GM04504 (cell line): ENCODE results near the gene CSNK1D.

Experiments
- DNase-seq: peaks from one replicate; pipeline ENCODE4 v3.0.0-alpha.2; 2012; ENCODE audit warnings: low read depth

Gene CSNK1D

DNA sequence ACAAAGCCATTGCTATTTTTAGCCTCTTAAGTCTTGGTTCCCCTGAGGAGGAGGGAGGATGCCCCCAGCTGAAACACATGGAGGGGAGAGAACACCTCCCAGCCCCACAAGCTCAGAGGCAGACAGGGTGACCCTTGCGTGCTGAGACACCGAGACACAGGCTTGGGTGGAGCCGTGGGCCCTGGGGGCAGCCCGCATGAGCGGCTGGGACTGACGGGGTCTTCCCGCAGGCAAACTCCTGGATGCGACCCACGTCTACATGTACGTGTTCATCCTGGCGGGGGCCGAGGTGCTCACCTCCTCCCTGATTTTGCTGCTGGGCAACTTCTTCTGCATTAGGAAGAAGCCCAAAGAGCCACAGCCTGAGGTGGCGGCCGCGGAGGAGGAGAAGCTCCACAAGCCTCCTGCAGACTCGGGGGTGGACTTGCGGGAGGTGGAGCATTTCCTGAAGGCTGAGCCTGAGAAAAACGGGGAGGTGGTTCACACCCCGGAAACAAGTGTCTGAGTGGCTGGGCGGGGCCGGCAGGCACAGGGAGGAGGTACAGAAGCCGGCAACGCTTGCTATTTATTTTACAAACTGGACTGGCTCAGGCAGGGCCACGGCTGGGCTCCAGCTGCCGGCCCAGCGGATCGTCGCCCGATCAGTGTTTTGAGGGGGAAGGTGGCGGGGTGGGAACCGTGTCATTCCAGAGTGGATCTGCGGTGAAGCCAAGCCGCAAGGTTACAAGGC is 34.9 kb downstream of the CSNK1D start:
- no peak for DNase-seq

DNA sequence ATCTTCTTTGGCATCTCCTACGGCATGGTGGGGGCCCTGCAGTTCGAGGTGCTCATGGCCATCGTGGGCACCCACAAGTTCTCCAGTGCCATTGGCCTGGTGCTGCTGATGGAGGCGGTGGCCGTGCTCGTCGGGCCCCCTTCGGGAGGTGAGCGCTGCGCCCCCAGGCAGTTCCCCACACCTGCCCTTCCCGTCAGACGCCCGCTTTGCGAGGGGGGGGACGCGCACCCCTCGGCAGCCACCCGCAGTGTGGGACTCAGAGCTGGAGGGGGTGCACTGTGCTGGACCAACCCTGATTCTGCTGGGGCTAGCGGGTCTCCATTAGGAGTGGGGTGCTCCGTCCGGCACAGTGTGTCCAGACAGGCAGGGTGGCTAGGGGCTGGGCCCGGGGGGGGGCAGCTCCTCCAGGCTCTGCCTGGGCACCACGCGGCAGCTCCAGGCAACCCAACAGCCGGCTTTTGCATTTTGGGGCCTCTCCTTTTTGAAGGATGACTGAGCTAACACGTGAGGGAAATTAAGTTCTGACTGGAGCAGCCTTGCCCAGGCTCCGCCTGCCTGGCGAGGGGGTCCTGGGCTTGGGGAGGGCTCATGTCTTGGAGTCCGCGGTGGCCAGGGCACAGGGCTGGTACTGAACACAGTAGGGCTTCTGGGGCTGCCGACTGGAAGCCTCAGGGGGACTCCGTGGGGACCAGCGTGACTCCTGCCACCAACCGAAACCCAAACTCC is 35.6 kb downstream of the CSNK1D start:
- DNase-seq, result no peak

DNA sequence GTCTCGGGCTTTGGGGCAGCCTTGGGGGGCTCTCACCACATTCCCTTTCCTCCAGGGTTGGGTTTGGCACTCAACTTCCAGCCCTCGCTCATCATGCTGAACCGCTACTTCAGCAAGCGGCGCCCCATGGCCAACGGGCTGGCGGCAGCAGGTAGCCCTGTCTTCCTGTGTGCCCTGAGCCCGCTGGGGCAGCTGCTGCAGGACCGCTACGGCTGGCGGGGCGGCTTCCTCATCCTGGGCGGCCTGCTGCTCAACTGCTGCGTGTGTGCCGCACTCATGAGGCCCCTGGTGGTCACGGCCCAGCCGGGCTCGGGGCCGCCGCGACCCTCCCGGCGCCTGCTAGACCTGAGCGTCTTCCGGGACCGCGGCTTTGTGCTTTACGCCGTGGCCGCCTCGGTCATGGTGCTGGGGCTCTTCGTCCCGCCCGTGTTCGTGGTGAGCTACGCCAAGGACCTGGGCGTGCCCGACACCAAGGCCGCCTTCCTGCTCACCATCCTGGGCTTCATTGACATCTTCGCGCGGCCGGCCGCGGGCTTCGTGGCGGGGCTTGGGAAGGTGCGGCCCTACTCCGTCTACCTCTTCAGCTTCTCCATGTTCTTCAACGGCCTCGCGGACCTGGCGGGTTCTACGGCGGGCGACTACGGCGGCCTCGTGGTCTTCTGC is 36.3 kb downstream of the CSNK1D start:
- DNase-seq, result no peak

DNA sequence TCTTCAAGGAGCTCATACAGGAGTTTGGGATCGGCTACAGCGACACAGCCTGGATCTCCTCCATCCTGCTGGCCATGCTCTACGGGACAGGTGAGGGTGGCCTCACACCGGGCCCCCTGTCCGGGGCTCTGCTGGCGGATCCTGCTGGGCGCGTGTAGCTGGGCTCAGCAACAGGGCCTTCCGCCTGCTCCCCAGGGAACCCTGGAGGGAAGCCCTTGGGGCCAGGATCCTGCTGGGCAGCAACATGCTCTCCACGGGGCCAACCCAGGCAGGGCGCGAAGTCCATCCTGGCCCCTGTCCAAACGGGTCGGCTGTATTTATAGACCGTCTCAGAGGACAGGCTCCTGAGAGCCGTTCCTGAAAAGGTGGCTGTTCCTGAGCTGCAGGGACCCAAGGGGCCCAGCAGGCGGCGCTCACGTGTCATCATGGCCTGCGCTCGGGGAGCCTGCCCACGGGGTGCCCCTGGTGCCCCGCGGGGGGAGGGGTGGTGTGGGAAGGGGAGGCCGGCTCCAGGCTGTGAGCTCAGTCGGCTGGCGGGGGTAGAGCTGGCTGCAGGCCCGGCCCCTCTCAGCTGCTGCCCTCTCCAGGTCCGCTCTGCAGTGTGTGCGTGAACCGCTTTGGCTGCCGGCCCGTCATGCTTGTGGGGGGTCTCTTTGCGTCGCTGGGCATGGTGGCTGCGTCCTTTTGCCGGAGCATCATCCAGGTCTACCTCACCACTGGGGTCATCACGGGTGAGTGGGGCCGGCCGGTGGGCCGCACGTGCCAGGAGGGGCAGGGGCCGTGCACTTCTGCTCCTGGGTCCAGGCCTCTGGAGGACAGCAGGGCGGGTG is 37.1 kb downstream of the CSNK1D start:
- no peak for DNase-seq

DNA sequence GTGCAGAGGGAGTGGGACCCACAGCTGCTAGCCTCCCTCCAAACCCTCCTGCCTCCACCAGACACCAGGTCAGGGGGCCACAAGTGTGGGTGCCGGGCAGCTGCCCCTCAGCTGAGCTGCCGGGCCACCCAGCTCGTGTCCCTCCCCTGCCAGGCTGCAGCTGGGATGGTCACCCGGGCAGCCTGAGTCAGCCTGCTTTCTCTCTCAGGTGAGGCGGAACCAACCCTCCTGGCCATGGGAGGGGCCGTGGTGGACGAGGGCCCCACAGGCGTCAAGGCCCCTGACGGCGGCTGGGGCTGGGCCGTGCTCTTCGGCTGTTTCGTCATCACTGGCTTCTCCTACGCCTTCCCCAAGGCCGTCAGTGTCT is 37.7 kb downstream of the CSNK1D start:
- DNase-seq, result no peak

DNA sequence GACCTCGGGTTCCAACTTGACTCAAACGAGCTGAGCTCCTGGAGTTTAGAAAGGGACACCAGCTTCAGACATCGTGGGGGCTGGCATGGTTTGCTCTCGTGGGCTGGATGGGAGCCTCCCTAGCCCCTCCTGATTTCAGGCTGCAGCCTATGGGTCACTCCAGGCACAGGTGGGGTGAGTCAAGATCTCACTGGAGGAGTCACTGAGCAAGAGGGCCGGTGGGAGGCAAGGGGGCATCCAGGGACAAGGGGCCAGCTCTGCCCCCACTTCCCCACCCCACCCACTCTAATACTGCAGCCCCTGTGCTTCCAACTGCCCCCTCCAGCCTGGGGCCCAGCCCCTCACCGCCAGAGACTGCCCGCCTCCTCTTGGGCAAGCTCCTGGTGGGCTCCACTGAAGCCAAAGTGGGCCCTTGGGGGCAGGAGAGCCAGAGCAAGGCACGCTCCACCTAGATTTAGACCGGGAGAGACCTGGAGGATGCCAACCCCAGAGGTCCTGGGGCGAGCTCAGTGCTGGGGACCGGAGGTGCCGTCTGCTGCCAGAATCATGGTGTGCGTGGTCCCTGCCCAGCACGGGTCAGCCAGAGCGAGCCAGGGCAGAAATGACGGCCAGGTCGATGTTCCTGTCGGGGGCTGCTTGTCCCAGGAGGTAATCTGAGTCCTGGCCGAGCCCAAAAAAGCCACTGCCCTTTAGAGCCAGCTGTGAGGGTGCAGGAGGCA is 38.3 kb downstream of the CSNK1D start:
- no peak for DNase-seq

DNA sequence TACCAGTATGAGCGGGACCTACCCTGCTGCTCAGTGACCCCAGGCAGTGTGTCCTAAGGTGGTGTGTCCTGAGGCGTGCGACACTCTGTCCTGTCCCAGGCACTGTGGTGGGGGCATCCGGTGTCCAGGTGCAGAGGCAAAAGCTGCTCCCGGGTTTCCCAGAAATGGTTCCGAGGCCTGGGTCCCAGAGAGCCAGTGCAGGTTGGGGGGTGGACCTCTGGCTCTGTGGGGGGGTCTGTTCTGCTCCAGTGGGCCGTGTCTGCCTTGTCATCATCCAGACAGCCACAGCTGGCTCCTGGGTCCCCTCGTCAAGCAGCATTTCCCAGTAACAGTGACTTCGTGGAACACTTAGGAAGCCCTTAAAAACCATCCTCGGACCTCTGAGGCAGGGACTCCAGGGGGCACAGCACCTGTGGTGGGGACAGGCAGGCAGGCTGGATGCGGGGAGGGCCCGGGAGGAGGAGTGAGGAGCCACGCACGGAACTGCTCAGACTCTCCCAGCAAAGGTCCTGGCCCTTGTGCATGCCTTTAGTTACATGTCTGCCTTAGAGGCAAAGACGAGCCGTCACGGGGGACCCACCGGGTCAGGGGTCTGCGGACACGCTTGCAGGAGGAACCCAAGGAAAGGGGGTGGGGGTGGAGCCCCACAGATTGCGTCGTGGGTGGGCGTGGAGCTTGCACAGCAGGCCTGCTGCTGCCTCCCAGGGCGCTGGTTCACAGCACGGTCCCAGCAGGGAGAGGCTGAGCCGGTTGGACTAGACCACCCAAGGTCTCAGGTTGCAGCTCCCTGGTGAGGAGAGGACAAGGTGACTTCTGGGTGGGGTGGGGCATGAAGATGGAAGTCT is 39.1 kb downstream of the CSNK1D start:
- no peak for DNase-seq

DNA sequence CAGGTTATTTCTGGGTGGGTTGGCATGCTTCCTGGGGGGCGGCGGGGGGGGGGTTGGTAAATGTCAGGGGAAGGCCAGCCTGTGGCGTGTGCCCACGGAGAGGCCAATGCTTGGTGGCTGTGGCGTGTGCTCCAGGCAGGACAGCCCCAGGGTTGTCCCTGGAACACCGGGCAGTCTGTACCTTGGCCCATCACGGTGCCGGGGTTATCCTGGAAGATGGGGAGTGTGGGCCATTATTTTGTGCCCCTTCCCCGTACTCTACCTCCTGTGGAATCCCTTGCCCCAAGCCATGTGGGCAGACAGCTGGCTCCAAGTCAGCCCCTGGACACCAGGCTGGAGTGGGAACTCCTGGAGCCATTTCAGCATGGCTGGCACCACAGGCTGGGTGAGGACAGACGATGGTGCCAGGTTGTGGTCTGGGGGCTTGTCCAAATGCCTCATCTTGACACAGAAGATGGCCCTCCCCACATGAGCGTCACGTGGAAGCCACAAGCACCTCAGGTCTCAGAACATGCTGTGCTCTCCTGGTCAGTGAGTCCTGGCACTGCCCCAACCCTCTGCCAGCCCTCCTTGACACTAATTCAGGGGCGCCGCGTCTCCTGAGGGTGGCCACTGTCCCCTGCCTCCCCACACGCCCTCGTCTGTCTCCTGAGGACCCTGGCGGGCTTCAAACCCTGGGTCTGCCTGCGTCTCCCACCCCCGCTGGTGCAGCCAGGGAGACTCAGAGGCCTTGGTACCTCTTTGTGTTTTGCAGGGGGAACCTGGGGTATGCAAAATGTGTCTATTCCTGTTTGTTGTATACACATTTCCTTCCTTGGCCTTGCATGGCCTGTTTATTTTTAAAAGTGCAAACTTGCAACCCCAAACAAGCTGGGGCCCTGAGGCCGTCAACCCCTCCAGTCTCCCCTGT is 40.4 kb downstream of the CSNK1D start:
- no peak for DNase-seq

DNA sequence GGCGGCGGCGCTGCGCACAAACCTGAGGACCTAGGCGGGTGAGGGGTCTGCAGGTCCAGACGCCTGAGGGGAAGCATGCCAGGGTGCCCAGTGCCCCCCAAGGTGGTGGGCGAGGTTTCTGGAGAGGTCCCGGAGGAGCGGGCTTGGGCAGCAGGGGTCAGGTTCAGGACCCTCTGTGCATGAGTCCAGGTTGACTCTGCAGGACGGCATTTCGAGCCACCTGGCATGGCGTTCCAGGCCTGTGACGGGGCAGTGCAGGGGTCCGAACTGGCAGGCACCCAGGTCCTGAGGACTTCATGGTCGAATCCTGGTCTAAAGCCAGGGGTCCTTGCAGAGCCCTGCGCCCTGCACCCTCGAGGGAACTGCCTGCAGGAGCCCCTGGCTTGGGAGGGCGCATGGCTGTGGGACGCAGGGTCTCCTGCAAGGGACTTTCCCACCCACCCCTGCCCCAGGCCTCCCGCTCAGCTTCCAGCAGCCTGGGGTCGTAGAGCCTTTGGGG is 41.1 kb downstream of the CSNK1D start:
- DNase-seq, result no peak

DNA sequence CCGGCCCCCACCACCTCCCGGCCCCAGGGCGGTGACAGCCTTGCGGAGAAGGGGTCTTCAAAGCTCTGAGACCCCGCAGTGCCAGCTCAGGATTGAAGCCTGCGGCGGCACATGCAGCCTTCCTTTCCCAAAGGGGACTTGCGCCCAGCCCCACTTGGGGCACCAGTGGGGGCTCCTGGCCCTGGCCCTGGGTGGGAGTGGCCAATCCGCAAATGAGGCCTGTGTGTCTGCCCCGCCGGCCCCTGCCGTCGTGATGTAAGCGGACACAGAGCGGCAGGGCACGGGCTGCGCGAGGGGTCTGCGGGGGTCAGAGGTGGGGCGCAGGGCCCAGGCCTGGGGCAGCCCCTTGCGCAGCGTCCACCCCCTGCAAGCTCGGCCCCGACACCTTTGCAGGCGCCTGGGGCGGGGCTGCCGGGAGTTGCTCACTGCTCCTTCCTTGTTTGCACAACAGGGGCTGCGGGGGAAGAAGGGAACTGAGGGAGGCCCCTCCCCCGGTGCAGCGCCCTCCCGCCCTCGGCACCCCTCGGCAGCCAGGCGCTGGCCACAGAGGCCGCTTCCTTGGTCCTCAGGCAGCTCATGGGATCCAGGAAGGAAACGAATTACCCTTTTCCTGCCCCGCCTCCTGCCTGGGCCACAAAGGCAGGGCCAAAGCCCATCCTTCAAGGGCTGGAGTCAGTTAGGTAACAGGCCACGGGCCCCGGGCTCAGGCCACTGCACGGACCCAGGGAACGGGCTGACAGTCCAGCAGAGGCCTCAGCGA is 41.8 kb downstream of the CSNK1D start:
- no peak for DNase-seq

DNA sequence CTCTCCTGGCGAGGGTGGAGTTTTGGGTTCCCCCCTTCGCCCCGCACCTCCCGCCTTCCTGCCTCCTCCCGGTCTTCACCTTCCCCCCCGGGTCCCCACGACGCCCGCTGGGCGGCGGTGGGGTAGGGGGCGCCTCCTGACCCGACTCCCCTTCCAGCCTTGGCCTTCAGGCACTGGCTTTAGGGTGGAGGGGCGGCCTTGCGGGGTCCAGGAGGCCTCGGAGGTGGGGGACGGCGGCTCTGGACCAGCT is 42.3 kb downstream of the CSNK1D start:
- no peak for DNase-seq

DNA sequence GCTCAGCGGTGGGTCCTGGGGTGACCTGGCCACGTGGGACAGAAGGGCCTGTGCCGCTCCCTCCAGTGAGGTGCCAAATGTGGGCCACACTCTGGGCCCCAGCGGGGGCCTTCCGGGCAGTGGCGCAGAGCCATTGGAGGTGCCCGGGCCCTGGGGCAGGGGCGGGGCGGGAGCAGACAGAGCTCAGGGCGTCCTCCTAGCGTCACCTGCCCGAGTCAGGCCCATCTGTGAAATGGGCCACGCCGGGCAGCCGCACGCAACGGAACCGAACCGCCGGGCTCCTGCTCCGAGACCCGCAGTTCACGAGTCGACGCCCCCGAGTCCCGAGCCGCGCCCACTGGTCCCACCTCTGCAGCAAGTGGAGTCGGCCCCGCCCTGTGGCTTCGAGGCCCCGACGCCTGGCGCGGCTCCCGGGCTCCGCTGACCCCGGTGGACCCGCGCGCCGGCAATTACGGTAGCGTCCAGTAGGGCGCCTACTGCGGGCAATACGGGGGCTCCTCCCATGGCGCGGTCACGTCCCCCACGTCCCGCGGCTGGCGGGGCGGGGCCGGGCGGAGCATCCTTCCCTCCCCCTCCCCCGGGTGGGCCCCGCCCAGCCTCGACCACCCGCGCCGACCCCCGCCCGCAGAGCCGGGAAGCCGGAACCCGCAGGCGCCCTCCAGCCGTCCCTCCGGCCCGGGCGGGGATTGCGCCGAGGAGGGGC is 42.7 kb downstream of the CSNK1D start:
- no peak for DNase-seq

DNA sequence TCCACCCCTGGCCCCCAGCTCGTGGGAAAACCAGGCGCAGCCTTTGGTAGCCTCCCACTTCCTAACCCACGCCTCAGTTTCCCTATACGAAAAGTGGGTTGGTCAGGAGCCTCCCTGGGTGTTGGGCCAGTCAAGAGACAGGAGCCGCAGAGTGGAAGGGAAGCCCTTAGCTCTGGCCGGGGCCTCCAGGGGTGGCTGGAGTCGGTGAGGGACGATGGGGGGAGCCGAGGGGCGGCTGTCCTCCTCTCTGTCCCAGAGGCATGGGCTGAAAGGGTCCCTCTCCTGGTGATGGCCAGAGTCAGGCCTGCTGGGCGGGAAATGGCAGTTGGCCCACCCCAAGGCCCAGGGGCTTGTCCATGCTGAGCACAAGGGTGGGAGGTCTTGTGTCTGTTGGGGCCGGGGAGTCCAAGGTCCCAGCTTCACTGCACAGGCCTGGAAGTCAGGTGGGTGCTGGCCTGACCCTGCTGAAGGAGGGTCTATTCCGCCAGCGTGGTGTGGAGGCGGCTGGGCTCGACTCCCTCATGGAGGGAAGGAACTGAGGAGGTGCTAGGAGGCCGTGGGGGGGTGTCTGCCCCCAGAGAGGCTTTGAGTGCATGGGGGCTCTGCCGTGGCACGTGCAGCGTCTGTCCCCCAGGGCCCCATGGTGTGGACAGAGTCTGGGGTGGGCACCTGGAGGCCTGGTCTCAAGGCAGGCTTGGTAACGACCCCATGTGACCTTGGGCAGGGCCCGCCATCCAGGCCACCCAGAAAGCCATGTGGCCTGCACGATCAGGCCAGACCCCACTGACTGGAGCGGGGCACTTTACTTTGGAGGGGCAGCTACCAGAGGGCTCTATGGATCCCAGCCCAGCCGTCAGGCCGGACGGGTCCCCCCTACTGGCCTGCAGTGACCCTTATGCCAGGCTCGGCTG is 43.5 kb downstream of the CSNK1D start:
- DNase-seq, result no peak

DNA sequence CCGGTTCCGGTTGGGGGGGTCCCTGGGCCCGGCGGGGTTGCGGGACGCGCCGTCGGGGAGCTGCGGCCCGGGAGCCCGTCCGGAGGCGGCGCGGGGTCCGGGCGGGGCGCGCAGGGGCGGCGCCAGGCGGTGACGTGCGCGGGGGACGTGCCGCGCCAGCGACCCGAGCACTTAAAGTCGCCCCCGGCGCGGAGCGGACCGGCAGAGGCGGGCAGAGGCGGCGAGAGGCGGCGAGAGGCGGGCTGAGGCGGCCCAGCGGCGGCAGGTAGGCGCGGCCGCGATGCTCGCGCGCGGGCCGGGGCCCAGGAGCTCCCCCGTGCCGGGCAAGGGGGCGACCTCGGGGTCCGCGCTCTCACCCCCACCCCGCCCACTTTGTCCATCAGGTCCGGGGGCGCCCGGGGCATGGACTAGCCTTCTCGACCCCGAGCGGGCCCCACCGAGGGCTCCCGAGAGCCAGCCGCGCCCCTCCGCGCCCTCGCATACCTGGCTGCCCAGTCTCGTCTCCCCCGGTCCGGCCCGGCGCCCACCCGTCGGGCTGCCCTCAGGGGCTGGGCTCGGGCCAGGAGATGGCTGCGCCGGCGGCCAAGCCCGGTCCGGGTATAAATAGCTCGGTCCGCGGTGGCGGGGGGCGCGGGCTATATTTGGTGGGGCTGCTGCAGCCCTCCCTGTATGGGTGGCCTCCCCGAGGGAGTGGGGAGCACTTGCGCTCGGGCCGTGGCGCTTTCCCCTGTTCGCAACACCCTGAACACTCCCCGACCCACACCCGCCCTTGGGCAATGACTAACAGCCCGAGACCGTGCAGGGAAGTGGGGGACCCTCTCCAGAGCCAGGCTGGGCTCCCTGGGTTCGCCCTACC is 44.4 kb downstream of the CSNK1D start, which contains the start of gene SLC16A3:
Gene SLC16A3 (plus strand): TSS at position 201 of the 856 bp plus-strand sequence. CDS start 6,967 bp downstream, outside the sequence.
- DNase-seq, result no peak

DNA sequence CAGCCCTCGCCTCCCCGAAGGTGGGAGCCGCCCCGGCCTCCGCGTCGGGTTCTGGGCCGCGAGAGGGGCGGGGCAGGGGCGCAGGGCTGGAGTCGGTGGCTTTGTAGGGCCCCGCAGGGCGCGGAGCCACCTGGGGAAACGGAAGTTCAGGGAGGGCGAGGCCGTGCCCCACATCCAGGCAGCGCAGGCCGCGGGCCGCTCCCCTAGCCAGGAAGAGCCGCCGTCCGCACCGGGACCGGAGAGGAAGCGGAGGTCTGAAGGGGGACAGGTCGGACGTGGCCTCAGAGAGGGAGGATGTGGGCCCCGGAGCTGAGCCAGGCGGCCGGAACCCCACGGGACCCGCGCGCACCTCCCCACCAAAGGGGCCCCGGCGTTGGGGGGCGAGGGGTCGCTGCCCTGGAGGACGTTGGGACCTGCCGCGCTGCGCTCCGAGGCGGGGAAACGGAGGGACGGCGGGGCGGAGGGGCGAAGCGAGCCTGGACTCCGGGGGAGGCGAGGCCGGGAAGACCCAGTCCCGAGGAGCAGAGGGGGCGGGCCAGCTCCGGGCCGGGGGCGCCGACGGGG is 45.1 kb downstream of the CSNK1D start:
- DNase-seq, result no peak
